ENCODE results near the gene SGMS1. TPM values are rescaled to one million over a fixed set of nuclear protein-coding genes. Genes with fewer than 3 reads are reported as not detected.

The SGMS1 gene
- total RNA-seq, 4 donors from 2014 or later, result 153 to 235 (median 186) TPM

DNA sequence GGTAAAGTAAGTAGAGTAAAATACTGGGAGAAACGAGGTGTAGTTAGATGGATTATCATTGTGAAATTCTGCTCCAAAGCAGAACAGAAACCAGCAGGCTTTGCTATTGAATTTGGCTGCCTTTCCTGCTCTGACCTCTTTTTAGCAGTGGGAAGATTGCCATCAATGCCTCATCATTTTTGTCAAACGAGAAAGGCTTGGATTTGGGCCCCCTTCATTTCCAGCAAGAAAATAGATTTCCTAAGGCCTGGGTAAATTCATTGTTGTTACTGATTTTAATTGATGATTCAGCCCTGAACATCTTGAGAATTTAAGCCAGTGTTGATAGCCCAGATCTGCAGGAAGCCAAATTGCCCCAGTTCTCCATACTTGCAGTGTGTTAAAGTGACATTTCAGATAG is 337.2 kb downstream of the SGMS1 start:
- DNase-seq (ENCODE audit: low spot score in 2 of 2), result peak in 1 of 2 donors; percentile 57
- TF ChIP-seq, protein P1, sequence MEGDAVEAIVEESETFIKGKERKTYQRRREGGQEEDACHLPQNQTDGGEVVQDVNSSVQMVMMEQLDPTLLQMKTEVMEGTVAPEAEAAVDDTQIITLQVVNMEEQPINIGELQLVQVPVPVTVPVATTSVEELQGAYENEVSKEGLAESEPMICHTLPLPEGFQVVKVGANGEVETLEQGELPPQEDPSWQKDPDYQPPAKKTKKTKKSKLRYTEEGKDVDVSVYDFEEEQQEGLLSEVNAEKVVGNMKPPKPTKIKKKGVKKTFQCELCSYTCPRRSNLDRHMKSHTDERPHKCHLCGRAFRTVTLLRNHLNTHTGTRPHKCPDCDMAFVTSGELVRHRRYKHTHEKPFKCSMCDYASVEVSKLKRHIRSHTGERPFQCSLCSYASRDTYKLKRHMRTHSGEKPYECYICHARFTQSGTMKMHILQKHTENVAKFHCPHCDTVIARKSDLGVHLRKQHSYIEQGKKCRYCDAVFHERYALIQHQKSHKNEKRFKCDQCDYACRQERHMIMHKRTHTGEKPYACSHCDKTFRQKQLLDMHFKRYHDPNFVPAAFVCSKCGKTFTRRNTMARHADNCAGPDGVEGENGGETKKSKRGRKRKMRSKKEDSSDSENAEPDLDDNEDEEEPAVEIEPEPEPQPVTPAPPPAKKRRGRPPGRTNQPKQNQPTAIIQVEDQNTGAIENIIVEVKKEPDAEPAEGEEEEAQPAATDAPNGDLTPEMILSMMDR (IDR thresholded peaks at IDR 0.05), result no peak
- no peak for TF ChIP-seq POLR2A (IDR thresholded peaks at IDR 0.05)
- intact Hi-C loops (cut with DNase I; ENCODE audit: low total_unique reads), result no loop called here
- no peak overlapping the region for H3K4me3 ChIP-seq (ENCODE audit: low read depth, poor library complexity, severe bottlenecking)
- 12 to 14% methylated on average over 2 of the region's 2 CpGs for WGBS, 2 donors

DNA sequence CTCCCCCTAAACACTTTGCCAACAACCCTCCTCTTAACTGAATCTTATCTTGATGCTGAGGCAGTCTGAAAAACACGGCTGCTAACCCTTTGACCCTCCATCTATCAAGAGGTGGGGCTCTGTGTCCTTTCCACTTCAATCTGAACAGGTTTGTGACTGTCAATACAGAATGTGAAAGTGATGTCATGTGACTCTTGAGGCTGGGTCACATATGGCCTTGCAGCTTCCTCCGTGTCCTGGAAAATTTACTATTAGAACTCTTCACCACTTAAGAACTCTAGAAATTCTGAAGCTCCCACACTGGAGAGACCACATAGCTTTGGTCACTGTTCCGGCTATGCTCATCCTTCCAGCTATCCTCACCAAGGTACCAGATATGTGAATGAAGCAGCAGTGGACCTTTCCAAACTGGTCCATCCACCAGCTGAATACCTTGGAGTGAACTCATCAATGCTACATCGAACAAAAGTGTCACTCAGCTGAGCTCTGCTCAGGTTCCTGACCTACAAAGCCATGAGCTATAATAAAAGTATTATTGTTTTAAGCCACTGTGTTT is 341.7 kb downstream of the SGMS1 start:
- H3K4me3 ChIP-seq (ENCODE audit: low read depth, poor library complexity, severe bottlenecking), result no peak overlapping the region
- intact Hi-C loops (cut with DNase I; ENCODE audit: low total_unique reads), result no loop called here
- no peak for DNase-seq (ENCODE audit: low spot score in 2 of 2)
- TF ChIP-seq POLR2A (IDR thresholded peaks at IDR 0.05), result no peak
- TF ChIP-seq, protein P1 (IDR thresholded peaks at IDR 0.05), result no peak
- 84 to 91% methylated on average over 4 of the region's 4 CpGs for WGBS, 2 donors

DNA sequence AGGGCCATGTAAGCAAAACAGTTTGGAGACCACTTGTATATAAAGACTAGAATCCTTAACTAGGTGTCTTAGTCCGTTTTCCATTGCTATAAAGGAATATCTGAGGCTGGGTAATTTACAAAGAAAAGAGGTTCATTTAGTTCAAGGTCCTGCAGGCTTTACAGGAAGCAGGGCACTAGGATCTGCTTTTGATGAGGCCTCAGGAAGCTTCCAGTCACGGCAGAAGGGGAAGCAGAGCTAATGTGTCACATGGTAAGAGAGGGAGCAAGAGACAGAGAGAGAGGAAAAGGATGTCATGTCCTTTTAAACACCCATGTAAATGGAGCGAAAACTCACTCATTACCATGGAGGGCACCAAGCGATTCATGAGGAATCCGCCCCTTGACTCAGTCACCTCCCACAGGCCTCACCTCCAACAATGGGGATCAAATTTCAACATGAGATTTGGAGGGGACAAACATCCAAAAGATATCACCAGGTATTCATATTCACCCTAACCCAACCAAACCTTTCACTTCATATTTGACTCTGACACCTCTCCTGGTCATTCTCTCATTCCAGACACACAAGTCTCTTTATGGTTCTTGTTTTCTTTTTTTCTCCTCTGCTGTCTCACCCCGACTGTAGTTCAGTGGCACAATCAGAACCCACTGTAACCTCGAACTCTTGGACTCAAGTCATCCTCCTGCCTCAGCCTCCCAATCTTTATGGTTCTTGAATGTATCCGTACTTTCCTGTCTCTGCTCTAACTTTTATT is 342.4 kb downstream of the SGMS1 start:
- H3K4me3 ChIP-seq (ENCODE audit: low read depth, poor library complexity, severe bottlenecking), result no peak overlapping the region
- TF ChIP-seq, protein P1 (IDR thresholded peaks at IDR 0.05), result no peak
- TF ChIP-seq POLR2A (IDR thresholded peaks at IDR 0.05), result no peak
- WGBS, 2 donors, result 87% methylated on average over 8 of the region's 8 CpGs
- intact Hi-C loops (cut with DNase I; ENCODE audit: low total_unique reads), result no loop called here
- DNase-seq (ENCODE audit: low spot score in 2 of 2), result no peak

DNA sequence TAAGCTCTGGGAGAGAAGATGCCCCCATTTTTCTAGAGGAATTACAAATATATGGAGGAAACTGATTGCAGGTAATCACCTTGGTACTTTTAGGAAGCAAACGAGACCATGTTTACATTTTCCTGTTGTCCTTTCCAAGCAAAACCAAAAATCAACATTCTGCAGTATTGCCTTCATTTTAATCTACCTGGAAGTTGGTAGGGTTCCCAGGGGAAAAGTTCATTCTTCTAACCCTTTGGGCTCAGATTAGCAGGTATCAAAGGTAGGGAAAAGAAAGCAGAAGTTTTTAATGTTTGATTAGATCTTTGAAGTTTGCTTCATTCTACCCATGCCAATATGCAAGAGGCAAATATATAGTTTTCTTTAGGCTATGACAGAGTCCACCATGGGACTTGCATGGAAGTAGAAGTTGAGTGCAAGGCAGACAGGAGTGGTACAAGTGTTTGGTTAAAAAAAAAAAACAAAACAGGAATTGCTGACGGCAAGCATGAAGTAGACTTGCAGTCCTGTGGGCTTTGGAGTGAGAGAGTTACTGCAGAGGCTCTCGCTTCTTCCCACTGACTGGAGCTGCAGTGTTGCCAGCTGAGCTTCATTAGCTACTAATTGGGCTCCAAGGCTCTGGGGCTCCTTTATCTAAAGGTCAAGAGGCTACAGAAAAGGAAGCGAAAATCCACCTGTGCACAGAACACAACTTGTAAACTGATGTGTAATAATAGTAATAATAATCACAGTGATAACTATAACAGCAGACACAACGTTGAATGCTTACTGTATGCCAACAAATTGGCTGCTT is 343.5 kb downstream of the SGMS1 start:
- DNase-seq (ENCODE audit: low spot score in 2 of 2), result no peak
- 60 to 64% methylated on average over 5 of the region's 5 CpGs for WGBS, 2 donors
- H3K4me3 ChIP-seq (ENCODE audit: low read depth, poor library complexity, severe bottlenecking), result no peak overlapping the region
- TF ChIP-seq, protein P1 (IDR thresholded peaks at IDR 0.05), result no peak
- TF ChIP-seq POLR2A (IDR thresholded peaks at IDR 0.05), result no peak
- intact Hi-C loops (cut with DNase I; ENCODE audit: low total_unique reads), result no loop called here

DNA sequence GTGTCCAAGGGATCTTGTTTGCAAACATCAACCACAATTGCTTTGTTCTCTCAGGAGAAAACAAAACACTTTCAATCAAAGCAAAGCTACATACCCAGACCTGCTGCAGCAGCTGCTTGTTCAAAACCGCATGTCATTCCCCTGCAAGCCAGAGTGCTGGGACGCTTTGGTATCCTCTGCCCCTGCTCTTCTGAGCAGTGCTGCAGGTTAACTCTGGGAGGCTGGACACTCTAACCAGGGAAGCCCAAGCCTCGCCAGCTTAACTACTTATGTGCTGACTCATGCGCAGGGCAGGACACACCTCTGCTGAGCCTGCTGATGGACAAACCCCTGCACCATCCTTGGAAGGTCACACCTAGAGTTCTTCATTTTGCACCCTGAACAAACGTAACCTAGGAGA is 344.3 kb downstream of the SGMS1 start:
- WGBS, 2 donors, result 76 to 83% methylated on average over 5 of the region's 5 CpGs
- TF ChIP-seq, protein P1 (IDR thresholded peaks at IDR 0.05), result no peak
- no peak for TF ChIP-seq POLR2A (IDR thresholded peaks at IDR 0.05)
- intact Hi-C loops (cut with DNase I; ENCODE audit: low total_unique reads), result no loop called here
- DNase-seq (ENCODE audit: low spot score in 2 of 2), result no peak
- H3K4me3 ChIP-seq (ENCODE audit: low read depth, poor library complexity, severe bottlenecking), result no peak overlapping the region
